SK-N-SH (cell line): ENCODE data around the gene ANO3. TPM values are rescaled to one million over a fixed set of nuclear protein-coding genes. Genes with fewer than 3 reads are reported as not detected.

Source experiments
- CTCF ChIA-PET: fragments of 300-600, 350-600 bp; formaldehyde crosslinking; extraction: SDS; loops from one replicate; lab custom pipeline; 2021; lab: Yijun Ruan, JAX
- POLR2A ChIA-PET: fragments of 350-600 bp; sonication (Branson Sonifier 250); formaldehyde crosslinking; extraction: SDS; loops from one replicate; lab custom pipeline; 2020; ENCODE audit warnings: antibody characterized with exemption, inconsistent platforms; lab: Yijun Ruan, JAX
- DNase-seq: peaks from one replicate; pipeline ENCODE4 v3.0.0; 2012
- H2AFZ ChIP-seq: fragments of 200-600 bp; sonication (generic); 2 replicates; pipeline ENCODE4 v1.8.1; 2016; ENCODE audit warnings: antibody characterized with exemption, mild to moderate bottlenecking, low read depth
- H3F3A ChIP-seq: fragments of 200-600 bp; sonication (generic); replicated peaks from 2 replicates; pipeline ENCODE3; 2016; ENCODE audit warnings: antibody characterized with exemption, mild to moderate bottlenecking; ENCODE audit not compliant: insufficient read depth
- H3K27ac ChIP-seq, 2 experiments: fragments of 200-500 bp in 1 of 2; fragments of 200-600 bp in 1 of 2; sonication (Bioruptor generic) in 1 of 2; sonication (generic), shearing (Covaris generic) in 1 of 2; 2 replicates each; pipeline versions ENCODE4 v1.5.1 to v1.6.1; 2014 to 2016; ENCODE audit warnings: low read depth in 2 of 2, inconsistent platforms in 1 of 2, low read length in 1 of 2, mild to moderate bottlenecking in 1 of 2, mixed read lengths in 1 of 2
- H3K27me3 ChIP-seq: fragments of 200-600 bp; sonication (generic), shearing (Covaris generic); 2 replicates; pipeline ENCODE4 v1.6.1; 2016; ENCODE audit warnings: mixed run types; ENCODE audit not compliant: insufficient read depth
- H3K36me3 ChIP-seq, 2 experiments: fragments of 200-500 bp in 1 of 2; fragments of 200-600 bp in 1 of 2; sonication (Bioruptor generic) in 1 of 2; sonication (generic) in 1 of 2; replicated peaks in 1 of 2; 2 replicates each; pipeline versions ENCODE3 to v1.5.1; 2014 to 2016; ENCODE audit warnings: low read length in 1 of 2, mild to moderate bottlenecking in 1 of 2; ENCODE audit not compliant: insufficient read depth in 2 of 2, control insufficient read depth in 1 of 2
- H3K4me1 ChIP-seq, 2 experiments: fragments of 200-500 bp in 1 of 2; fragments of 200-600 bp in 1 of 2; sonication (Bioruptor generic) in 1 of 2; sonication (generic), shearing (Covaris generic) in 1 of 2; 2 replicates each; pipeline versions ENCODE4 v1.5.1 to v1.6.1; 2014 to 2016; ENCODE audit warnings: low read depth in 1 of 2, low read length in 1 of 2, mixed run types in 1 of 2; ENCODE audit not compliant: insufficient read depth in 2 of 2, control insufficient read depth in 1 of 2
- H3K4me2 ChIP-seq: fragments of 200-600 bp; sonication (generic), shearing (Covaris generic); 2 replicates; pipeline ENCODE4 v1.6.1; 2017; ENCODE audit warnings: mixed run types
- H3K4me3 ChIP-seq, 2 experiments: fragments of 200-500 bp in 1 of 2; fragments of 200-600 bp in 1 of 2; sonication (Bioruptor generic) in 1 of 2; sonication (generic), shearing (Covaris generic) in 1 of 2; 2 replicates each; pipeline versions ENCODE4 v1.5.1 to v1.8.1; 2014 to 2016; ENCODE audit warnings: low read depth in 2 of 2, inconsistent platforms in 1 of 2, low read length in 1 of 2, mild to moderate bottlenecking in 1 of 2, mixed read lengths in 1 of 2, moderate library complexity in 1 of 2
- H3K79me2 ChIP-seq: fragments of 200-600 bp; sonication (generic); 2 replicates; pipeline ENCODE4 v1.8.1; 2017; ENCODE audit warnings: mild to moderate bottlenecking; ENCODE audit not compliant: insufficient read depth
- H3K9ac ChIP-seq: fragments of 200-600 bp; sonication (generic); 2 replicates; pipeline ENCODE4 v1.6.1; 2017; ENCODE audit warnings: mixed run types
- H3K9me2 ChIP-seq: fragments of 200-600 bp; sonication (generic); 2 replicates; pipeline ENCODE4 v1.6.1; 2017; ENCODE audit warnings: mixed run types
- H3K9me3 ChIP-seq: fragments of 200-600 bp; sonication (generic); 2 replicates; pipeline ENCODE4 v1.6.1; 2017; ENCODE audit warnings: mixed run types, mild to moderate bottlenecking, moderate library complexity
- H4K20me1 ChIP-seq: fragments of 200-600 bp; sonication (generic); 2 replicates; pipeline ENCODE4 v1.6.1; 2017; ENCODE audit warnings: mild to moderate bottlenecking, mixed run types; ENCODE audit not compliant: insufficient read depth
- CHD2 ChIP-seq: fragments of 150-350 bp; IDR thresholded peaks from 2 replicates; pipeline ENCODE4 v1.6.1; 2018; ENCODE audit warnings: low read length; ENCODE audit not compliant: partially characterized antibody
- FOSL2 ChIP-seq: IDR thresholded peaks from 2 replicates; pipeline ENCODE4 v1.4.0; 2012; ENCODE audit warnings: low read depth, mild to moderate bottlenecking, moderate library complexity, borderline replicate concordance
- MEF2A ChIP-seq: IDR thresholded peaks from 2 replicates; pipeline ENCODE4 v1.4.0; 2012; ENCODE audit warnings: low read depth, borderline replicate concordance
- PBX3 ChIP-seq: IDR thresholded peaks from 2 replicates; pipeline ENCODE4; 2012
- SIN3A ChIP-seq: IDR thresholded peaks from 2 replicates; pipeline ENCODE4 v1.6.1; 2012; ENCODE audit warnings: low read depth, mild to moderate bottlenecking, low read length, moderate library complexity, borderline replicate concordance
- YY1 ChIP-seq: IDR thresholded peaks from 2 replicates; pipeline ENCODE4 v1.4.0; 2012; ENCODE audit warnings: low read depth, mild to moderate bottlenecking
- polyA plus RNA-seq, 3 experiments: library from polyadenylated mRNA; depleted of rRNA; stranded (reverse); fragments of >200 nt; gene quantifications; 2 replicates each; pipeline ENCODE4 v1.2.3, GENCODE V29; 2012
- TF ChIP-seq, protein P1 (sequence below): fragments of 200-600 bp; sonication (generic); IDR thresholded peaks from 2 replicates; pipeline ENCODE4 v1.6.1; 2017; ENCODE audit warnings: antibody characterized with exemption, mild to moderate bottlenecking, moderate library complexity
- TF ChIP-seq, protein P2 (sequence below): IDR thresholded peaks from 2 replicates; pipeline ENCODE4 v1.6.1; 2012; ENCODE audit warnings: mild to moderate bottlenecking, low read depth, low read length, moderate library complexity
- TF ChIP-seq, protein P3 (sequence below): fragments of 150-350 bp; IDR thresholded peaks from 2 replicates; pipeline ENCODE4 v1.6.1; 2017; ENCODE audit warnings: antibody characterized with exemption, low read length, low read depth, borderline replicate concordance

ANO3 gene
- polyA plus RNA-seq, 1 of the 3 experiments (the other 2 are of a cell fraction): 0.13 TPM

GRCh38 chr11:26321516-26321915, 10.4 kb upstream of the ANO3 start:
- ChIA-PET POLR2A (no interaction called here), CTCF (interaction anchor here (1.3 to 2.6 kb wide), 2 partner anchors 9 to 10 kb away, joined by 3 to 10 read pairs; partner anchors contain the start of gene ANO3)
- Histone ChIP-seq H3K27ac (no peak overlapping the region), H3K9me3 (no peaks in the 10 kb centered on the region), H3K9me2 (no peaks in the 10 kb centered on the region), H3K27me3 (no peaks in the 10 kb centered on the region), H2AFZ (no peak overlapping the region), H3F3A (peaks cover 8% of the 10 kb centered on the region), H3K36me3 (no peaks in the 10 kb centered on the region), H3K4me3 (no peak overlapping the region), H3K9ac (no peak overlapping the region), H3K4me1 (no peaks in the 10 kb centered on the region), H3K79me2 (no peaks in the 10 kb centered on the region), H4K20me1 (no peaks in the 10 kb centered on the region), H3K4me2 (no peak overlapping the region)
- TF ChIP-seq PBX3 (no peak), MEF2A (no peak), FOSL2 (no peak), CHD2 (no peak), SIN3A (no peak), YY1 (no peak)
- TF ChIP-seq, protein P1, sequence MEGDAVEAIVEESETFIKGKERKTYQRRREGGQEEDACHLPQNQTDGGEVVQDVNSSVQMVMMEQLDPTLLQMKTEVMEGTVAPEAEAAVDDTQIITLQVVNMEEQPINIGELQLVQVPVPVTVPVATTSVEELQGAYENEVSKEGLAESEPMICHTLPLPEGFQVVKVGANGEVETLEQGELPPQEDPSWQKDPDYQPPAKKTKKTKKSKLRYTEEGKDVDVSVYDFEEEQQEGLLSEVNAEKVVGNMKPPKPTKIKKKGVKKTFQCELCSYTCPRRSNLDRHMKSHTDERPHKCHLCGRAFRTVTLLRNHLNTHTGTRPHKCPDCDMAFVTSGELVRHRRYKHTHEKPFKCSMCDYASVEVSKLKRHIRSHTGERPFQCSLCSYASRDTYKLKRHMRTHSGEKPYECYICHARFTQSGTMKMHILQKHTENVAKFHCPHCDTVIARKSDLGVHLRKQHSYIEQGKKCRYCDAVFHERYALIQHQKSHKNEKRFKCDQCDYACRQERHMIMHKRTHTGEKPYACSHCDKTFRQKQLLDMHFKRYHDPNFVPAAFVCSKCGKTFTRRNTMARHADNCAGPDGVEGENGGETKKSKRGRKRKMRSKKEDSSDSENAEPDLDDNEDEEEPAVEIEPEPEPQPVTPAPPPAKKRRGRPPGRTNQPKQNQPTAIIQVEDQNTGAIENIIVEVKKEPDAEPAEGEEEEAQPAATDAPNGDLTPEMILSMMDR: no peak
- TF ChIP-seq, protein P2, sequence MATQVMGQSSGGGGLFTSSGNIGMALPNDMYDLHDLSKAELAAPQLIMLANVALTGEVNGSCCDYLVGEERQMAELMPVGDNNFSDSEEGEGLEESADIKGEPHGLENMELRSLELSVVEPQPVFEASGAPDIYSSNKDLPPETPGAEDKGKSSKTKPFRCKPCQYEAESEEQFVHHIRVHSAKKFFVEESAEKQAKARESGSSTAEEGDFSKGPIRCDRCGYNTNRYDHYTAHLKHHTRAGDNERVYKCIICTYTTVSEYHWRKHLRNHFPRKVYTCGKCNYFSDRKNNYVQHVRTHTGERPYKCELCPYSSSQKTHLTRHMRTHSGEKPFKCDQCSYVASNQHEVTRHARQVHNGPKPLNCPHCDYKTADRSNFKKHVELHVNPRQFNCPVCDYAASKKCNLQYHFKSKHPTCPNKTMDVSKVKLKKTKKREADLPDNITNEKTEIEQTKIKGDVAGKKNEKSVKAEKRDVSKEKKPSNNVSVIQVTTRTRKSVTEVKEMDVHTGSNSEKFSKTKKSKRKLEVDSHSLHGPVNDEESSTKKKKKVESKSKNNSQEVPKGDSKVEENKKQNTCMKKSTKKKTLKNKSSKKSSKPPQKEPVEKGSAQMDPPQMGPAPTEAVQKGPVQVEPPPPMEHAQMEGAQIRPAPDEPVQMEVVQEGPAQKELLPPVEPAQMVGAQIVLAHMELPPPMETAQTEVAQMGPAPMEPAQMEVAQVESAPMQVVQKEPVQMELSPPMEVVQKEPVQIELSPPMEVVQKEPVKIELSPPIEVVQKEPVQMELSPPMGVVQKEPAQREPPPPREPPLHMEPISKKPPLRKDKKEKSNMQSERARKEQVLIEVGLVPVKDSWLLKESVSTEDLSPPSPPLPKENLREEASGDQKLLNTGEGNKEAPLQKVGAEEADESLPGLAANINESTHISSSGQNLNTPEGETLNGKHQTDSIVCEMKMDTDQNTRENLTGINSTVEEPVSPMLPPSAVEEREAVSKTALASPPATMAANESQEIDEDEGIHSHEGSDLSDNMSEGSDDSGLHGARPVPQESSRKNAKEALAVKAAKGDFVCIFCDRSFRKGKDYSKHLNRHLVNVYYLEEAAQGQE: no peak
- TF ChIP-seq, protein P3, sequence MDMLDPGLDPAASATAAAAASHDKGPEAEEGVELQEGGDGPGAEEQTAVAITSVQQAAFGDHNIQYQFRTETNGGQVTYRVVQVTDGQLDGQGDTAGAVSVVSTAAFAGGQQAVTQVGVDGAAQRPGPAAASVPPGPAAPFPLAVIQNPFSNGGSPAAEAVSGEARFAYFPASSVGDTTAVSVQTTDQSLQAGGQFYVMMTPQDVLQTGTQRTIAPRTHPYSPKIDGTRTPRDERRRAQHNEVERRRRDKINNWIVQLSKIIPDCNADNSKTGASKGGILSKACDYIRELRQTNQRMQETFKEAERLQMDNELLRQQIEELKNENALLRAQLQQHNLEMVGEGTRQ: no peak
- DNase-seq: no peak
